OCI-LY1 (cell line): ENCODE results near the gene LANCL2.

Source experiments
- H2AFZ ChIP-seq: fragments of 200-600 bp; sonication (generic), shearing (Covaris generic); 2 replicates; pipeline ENCODE4 v1.6.0; 2014; ENCODE audit warnings: antibody characterized with exemption, mild to moderate bottlenecking, low read length
- H3F3A ChIP-seq: fragments of 200-600 bp; sonication (generic), shearing (Covaris generic); 2 replicates; pipeline ENCODE4 v1.6.0; 2014; ENCODE audit warnings: mild to moderate bottlenecking, antibody characterized with exemption, low read length, moderate library complexity; ENCODE audit not compliant: insufficient read depth
- H3K27ac ChIP-seq: fragments of 200-600 bp; sonication (generic); 2 replicates; pipeline ENCODE4 v1.5.1; 2014; ENCODE audit warnings: low read length, mixed run types, mild to moderate bottlenecking, low read depth; ENCODE audit not compliant: poor library complexity, severe bottlenecking
- H3K27me3 ChIP-seq: fragments of 200-600 bp; sonication (generic); 2 replicates; pipeline ENCODE4 v1.6.0; 2014; ENCODE audit warnings: antibody characterized with exemption, mild to moderate bottlenecking, low read length, moderate library complexity; ENCODE audit not compliant: insufficient read depth
- H3K36me3 ChIP-seq: fragments of 200-600 bp; sonication (generic); 2 replicates; pipeline ENCODE4 v1.6.1; 2014; ENCODE audit warnings: mild to moderate bottlenecking, antibody characterized with exemption, low read length, moderate library complexity, mixed read lengths; ENCODE audit not compliant: insufficient read depth
- H3K4me1 ChIP-seq: fragments of 200-600 bp; sonication (generic); 2 replicates; pipeline ENCODE4 v1.5.1; 2014; ENCODE audit warnings: mild to moderate bottlenecking, low read length, moderate library complexity; ENCODE audit not compliant: insufficient read depth, severe bottlenecking
- H3K4me2 ChIP-seq: fragments of 200-600 bp; sonication (generic), shearing (Covaris generic); 2 replicates; pipeline ENCODE4 v1.6.1; 2014; ENCODE audit warnings: low read length
- H3K4me3 ChIP-seq: fragments of 200-600 bp; sonication (generic); 2 replicates; pipeline ENCODE4 v1.5.1; 2014; ENCODE audit warnings: low read length, low read depth, mild to moderate bottlenecking, mixed read lengths; ENCODE audit not compliant: poor library complexity, severe bottlenecking
- H3K79me2 ChIP-seq: fragments of 200-600 bp; shearing (Covaris generic); 2 replicates; pipeline ENCODE4 v1.6.1; 2016; ENCODE audit warnings: mixed run types, low read length, mixed read lengths; ENCODE audit not compliant: insufficient read depth
- H3K9ac ChIP-seq: fragments of 200-600 bp; sonication (generic), shearing (Covaris generic); 2 replicates; pipeline ENCODE4 v1.6.1; 2014; ENCODE audit warnings: mild to moderate bottlenecking, low read length, mixed read lengths
- H3K9me2 ChIP-seq: fragments of 200-600 bp; sonication (generic), shearing (Covaris generic); 2 replicates; pipeline ENCODE4 v1.6.1; 2014; ENCODE audit warnings: low read depth, mild to moderate bottlenecking, low read length, mixed read lengths
- H3K9me3 ChIP-seq: fragments of 200-600 bp; shearing (Covaris generic); 2 replicates; pipeline ENCODE4 v1.6.1; 2014; ENCODE audit warnings: low read length, mixed read lengths
- H4K20me1 ChIP-seq: fragments of 200-600 bp; sonication (generic), shearing (Covaris generic); 2 replicates; pipeline ENCODE4 v1.6.0; 2016; ENCODE audit warnings: mild to moderate bottlenecking, low read length; ENCODE audit not compliant: insufficient read depth
- EZH2 ChIP-seq: fragments of 200-600 bp; sonication (generic), shearing (Covaris generic); IDR thresholded peaks from 2 replicates; pipeline ENCODE4 v1.8.0; 2017; ENCODE audit warnings: borderline replicate concordance, mixed run types, mild to moderate bottlenecking, antibody characterized with exemption, low read length, moderate library complexity, mixed read lengths
- TF ChIP-seq, protein P1 (sequence below): fragments of 200-600 bp; sonication (generic), shearing (Covaris generic); IDR thresholded peaks from 2 replicates; pipeline ENCODE4 v1.5.1; 2017; ENCODE audit warnings: mild to moderate bottlenecking, antibody characterized with exemption, low read length, moderate library complexity, mixed read lengths

Gene LANCL2

DNA sequence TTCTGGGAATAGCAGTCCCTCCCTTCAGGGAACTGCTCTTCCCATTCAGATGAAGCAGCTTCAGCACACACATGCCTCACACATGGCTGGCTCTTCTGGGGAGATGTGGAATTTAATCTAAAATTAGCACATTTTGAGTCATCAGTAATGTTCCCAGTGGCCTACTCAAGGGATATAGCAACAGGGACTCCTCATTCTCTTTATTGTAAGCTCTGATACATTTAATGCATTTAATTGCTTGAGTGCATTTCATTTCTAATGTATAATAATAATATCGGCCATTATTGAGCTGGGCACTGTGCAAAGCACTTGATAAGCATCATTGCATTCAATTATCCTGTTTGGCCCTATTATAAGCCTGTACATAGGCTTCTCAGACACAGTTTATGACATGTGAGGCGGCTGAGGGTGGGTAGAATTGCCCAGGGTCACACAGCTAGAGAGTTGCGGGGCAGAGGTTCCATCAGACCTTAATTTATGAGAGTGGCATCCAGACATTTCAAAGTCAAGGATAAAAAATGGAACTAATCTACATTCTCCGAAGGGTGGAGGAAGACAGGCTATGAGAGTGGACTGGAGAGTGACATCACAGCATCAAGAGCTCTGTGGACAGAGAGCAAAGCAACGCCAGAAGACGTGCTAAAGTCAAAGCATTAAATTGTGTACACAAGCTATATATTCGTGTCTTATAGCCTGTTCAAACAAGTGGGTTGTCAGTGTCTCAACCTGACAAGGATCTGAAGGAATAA lies 76.8 kb downstream of the LANCL2 start:
- Histone ChIP-seq H3K27ac (no peak overlapping the region), H3K4me1 (no peaks in the 10 kb centered on the region), H3K9ac (no peak overlapping the region), H3K36me3 (peaks cover 5% of the 10 kb centered on the region; the same call in 1 of the 2 replicates), H3K79me2 (no peaks in the 10 kb centered on the region), H3K9me2 (no peaks in the 10 kb centered on the region), H3K4me2 (no peak overlapping the region), H3F3A (no peaks in the 10 kb centered on the region), H4K20me1 (no peaks in the 10 kb centered on the region), H3K9me3 (no peaks in the 10 kb centered on the region), H3K27me3 (no peaks in the 10 kb centered on the region), H2AFZ (no peak overlapping the region), H3K4me3 (no peak overlapping the region)
- TF ChIP-seq, protein P1, sequence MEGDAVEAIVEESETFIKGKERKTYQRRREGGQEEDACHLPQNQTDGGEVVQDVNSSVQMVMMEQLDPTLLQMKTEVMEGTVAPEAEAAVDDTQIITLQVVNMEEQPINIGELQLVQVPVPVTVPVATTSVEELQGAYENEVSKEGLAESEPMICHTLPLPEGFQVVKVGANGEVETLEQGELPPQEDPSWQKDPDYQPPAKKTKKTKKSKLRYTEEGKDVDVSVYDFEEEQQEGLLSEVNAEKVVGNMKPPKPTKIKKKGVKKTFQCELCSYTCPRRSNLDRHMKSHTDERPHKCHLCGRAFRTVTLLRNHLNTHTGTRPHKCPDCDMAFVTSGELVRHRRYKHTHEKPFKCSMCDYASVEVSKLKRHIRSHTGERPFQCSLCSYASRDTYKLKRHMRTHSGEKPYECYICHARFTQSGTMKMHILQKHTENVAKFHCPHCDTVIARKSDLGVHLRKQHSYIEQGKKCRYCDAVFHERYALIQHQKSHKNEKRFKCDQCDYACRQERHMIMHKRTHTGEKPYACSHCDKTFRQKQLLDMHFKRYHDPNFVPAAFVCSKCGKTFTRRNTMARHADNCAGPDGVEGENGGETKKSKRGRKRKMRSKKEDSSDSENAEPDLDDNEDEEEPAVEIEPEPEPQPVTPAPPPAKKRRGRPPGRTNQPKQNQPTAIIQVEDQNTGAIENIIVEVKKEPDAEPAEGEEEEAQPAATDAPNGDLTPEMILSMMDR = no peak
- TF ChIP-seq EZH2 = no peak

DNA sequence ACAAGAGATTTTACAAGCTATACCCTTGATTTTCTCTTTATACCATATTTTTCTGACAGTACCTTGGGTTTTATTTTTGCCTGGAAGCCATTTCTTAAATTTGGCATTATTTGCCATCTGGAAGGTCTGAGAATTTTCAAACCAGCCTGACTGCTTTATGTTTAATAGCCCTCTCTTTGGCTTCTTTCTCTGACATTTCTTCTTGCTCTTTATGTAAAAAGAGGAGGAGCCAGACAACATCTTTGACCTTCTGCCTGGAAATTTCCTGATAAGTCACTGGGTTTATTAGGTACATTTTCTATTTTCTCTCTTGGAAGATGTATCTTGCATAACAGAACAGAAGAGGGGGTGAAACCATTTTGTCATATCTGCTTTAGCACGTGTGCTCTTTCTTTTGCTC lies 79.6 kb downstream of the LANCL2 start:
- Histone ChIP-seq H3K4me3 (no peak overlapping the region), H3K9ac (no peak overlapping the region)

DNA sequence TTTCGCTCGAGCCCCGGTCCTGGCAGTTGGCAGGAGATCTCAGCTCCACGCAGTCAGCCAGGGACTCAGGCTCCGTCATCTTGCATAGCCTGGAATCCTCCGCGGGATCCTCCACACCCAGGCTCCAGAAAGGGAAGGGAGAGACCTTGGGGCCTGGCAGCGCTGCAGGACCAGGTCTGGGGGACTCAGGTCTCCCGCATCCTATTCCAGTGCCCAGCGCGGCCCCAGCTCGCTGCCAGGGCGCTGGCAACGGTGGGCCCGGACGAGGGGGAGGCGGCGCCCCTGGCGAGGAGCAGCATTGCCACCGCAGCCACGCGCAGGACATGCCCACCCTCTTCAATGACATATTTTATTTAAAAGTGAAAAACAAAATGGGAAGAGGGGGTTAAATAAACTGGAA lies 83.4 kb downstream of the LANCL2 start:
- TF ChIP-seq EZH2 = no peak
- TF ChIP-seq, protein P1 = no peak
- H3F3A ChIP-seq = no peaks in the 10 kb centered on the region
- no peaks in the 10 kb centered on the region for H3K9me2 ChIP-seq
- H3K4me1 ChIP-seq = no peaks in the 10 kb centered on the region
- peaks cover 39% of the 10 kb centered on the region for H3K36me3 ChIP-seq
- H3K4me3 ChIP-seq = no peak overlapping the region
- no peak overlapping the region for H3K4me2 ChIP-seq
- no peaks in the 10 kb centered on the region for H4K20me1 ChIP-seq
- no peak overlapping the region for H3K27ac ChIP-seq
- no peak overlapping the region for H2AFZ ChIP-seq
- H3K9me3 ChIP-seq = no peaks in the 10 kb centered on the region
- no peaks in the 10 kb centered on the region for H3K79me2 ChIP-seq
- H3K9ac ChIP-seq = no peak overlapping the region
- no peaks in the 10 kb centered on the region for H3K27me3 ChIP-seq

More for the DNA sequence above, 79.6 kb downstream of the LANCL2 start:
- TF ChIP-seq EZH2 = no peak
- TF ChIP-seq, protein P1 = no peak
- no peaks in the 10 kb centered on the region for H3F3A ChIP-seq
- H3K4me1 ChIP-seq = no peaks in the 10 kb centered on the region
- no peaks in the 10 kb centered on the region for H3K9me2 ChIP-seq
- H3K27ac ChIP-seq = no peak overlapping the region
- H4K20me1 ChIP-seq = no peaks in the 10 kb centered on the region
- no peak overlapping the region for H2AFZ ChIP-seq
- no peaks in the 10 kb centered on the region for H3K79me2 ChIP-seq
- H3K9me3 ChIP-seq = no peaks in the 10 kb centered on the region
- H3K4me2 ChIP-seq = no peak overlapping the region
- peaks cover 16% of the 10 kb centered on the region for H3K36me3 ChIP-seq
- H3K27me3 ChIP-seq = no peaks in the 10 kb centered on the region
